Subcutaneous adipose tissue (tissue), 4 donors: Measurements from ENCODE around the gene TNRC6C. TPM values are rescaled to one million over a fixed set of nuclear protein-coding genes. Genes with fewer than 3 reads are reported as not detected.

Experiments used
- total RNA-seq, 4 donors: library from RNA; depleted of rRNA; stranded (reverse); fragments of >200 nt; gene quantifications; one replicate each; pipeline ENCODE4 v1.1.0, GENCODE V29; 2016
- TF ChIP-seq, protein P1 (sequence below): fragments of 450-650 bp; IDR thresholded peaks from one replicate; pipeline ENCODE4 v1.5.1; 2016; ENCODE audit warnings: low read depth, mild to moderate bottlenecking, control low read depth, antibody characterized with exemption, moderate library complexity

Gene TNRC6C
- total RNA-seq, 4 donors from 2014 or later = 8.2 to 33.3 (median 13.8) TPM

DNA sequence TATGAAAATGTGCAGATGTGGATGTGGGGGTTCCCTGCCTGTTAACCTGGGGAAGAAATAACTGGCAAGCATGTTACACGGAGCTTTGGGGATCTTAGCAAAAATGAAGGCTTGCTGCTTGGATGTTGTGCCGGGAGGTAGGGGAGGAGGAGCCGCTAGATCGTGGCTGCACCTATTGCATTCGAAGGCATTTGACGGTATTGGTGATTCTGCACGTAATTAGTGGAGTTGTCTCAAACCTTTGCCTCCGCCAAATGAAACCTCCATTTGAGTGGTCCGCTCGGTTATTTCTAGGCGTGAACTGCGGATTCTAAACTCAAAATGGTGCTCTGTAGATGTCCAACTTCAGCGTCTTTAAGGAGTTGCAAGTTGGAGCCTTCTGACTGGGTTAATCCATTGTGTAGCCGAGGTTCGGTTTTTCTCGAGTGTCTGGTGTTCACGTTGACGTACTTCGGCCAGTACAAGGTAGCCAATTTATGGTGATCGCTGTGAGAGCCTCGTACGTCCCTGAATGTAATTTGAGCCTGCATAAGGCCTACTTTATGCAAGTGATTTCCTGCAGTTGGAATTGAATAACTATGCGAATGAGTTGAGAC, 1.5 kb downstream of the TNRC6C start:
- TF ChIP-seq, protein P1, sequence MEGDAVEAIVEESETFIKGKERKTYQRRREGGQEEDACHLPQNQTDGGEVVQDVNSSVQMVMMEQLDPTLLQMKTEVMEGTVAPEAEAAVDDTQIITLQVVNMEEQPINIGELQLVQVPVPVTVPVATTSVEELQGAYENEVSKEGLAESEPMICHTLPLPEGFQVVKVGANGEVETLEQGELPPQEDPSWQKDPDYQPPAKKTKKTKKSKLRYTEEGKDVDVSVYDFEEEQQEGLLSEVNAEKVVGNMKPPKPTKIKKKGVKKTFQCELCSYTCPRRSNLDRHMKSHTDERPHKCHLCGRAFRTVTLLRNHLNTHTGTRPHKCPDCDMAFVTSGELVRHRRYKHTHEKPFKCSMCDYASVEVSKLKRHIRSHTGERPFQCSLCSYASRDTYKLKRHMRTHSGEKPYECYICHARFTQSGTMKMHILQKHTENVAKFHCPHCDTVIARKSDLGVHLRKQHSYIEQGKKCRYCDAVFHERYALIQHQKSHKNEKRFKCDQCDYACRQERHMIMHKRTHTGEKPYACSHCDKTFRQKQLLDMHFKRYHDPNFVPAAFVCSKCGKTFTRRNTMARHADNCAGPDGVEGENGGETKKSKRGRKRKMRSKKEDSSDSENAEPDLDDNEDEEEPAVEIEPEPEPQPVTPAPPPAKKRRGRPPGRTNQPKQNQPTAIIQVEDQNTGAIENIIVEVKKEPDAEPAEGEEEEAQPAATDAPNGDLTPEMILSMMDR = no peak

DNA sequence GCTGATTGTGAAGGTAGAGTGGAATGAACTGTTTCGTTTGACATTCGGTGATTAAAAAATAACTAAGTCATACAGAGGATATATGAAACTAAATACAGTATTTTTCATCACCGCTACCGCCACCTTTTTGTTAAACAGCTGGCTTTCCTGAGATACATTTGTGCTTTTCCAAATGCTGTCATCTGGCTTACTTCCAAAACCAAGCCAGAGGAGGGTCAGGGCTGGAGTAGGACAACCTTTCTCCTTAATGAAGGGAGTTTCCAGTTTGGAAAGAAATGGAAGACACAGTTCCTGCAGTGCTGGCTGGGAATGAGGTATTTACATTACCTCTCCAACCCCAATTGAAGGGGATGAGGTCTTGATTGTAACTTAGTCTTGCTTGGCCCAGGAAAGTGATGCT, 3.2 kb downstream of the TNRC6C start:
- TF ChIP-seq, protein P1 = no peak

DNA sequence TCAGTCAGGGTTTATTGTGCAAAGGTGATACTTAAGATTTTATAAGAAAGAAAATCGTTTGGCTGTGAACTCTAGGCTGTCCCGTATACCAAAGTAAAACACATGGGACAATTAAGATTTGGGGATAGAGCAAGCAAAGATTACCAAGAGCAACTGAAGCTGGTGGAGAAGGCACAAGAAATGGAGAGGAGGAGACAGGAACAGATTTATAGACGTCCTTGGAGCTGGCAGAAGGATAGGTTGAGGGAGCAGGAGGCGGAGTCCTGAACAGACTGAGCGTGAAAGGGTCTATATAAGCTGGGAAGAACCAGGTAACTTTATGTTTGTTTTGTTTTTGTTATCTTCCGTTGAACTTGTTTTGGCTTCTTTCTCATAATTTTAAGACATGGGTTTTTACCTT, 3.8 kb downstream of the TNRC6C start:
- TF ChIP-seq, protein P1 = no peak

DNA sequence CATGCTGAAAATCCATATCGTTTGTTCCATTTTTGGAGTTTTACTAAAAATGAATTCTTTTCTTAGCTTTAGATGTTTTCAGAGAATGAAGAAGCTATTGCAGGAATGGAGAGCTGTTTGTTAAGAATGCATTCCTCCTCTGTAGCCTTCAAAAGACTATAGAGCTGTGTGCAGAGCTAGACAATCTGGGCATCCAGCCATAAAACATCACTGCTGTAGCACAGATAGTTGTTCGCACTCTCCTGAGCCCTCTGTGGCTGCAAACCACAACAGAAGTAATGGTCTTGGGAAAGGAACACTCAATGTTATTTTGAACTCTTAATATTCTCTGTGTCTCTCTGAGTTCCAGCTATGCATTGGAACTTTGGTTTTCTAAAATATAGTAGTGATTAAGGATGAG, 4.9 kb downstream of the TNRC6C start:
- TF ChIP-seq, protein P1 = no peak

DNA sequence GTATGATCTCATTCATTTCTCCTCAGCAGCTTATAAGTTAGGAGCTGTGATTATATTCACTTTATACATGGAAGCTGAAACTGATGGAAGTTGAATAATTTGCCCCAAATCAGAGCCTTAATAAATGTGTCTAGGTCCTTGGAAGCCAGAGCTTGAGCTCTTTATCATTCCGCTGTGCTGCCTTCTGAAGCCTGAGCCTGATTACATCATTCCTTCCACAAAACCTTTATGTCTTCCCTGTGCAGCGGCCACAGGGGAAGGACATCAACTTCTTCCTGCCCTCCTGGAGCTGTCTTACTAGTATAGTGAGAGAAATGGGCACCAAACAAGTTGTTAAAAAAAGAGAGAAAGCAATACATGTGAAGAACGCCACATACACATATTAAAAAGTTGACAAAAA, 6.8 kb downstream of the TNRC6C start:
- TF ChIP-seq, protein P1 = no peak

DNA sequence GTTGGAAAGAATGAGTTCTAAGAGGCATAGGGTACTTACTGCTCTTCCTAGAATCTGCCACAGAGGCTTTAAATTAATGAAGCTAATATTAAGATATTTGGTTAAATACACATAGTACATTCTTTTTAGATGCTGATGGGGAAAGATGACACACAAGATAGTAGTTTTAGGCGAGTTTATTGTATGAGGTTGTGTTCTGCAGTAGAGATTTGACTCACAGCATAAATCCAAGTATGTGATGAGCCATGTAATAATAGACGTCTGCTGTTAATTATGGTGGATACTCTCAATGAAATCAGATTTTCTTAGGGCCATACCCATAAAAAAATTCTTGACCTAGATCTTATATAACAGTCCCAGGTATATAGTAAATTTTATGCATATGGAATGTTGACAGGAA, 8.0 kb downstream of the TNRC6C start:
- TF ChIP-seq, protein P1 = no peak

DNA sequence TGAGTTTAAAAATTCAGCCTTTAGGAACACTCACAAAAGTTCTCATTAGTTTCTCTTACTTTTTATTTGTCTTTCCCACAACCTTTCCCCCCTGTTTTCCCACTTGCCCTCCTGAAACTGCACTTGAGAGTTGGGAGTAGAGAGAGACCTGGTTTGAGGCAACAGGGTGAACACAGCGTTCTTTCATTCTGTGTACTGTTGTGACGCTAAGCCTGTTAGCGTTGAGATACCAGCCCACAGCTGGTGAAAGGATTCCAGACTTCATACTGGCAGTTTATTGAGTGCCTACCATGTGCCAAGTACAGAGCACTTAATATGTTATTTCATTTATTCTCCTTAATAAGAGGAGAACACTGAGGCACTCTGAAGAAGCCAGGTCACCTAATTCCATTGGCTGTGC, 10.3 kb downstream of the TNRC6C start:
- TF ChIP-seq, protein P1 = no peak
